Osteoblast (primary cell): ENCODE data around the gene FBRSL1. TPM values are rescaled to one million over a fixed set of nuclear protein-coding genes. Genes with fewer than 3 reads are reported as not detected.

Experiments
- DNase-seq: peaks from one replicate; pipeline ENCODE4 v3.0.0; 2011; ENCODE audit warnings: low spot score, mixed read lengths; ENCODE audit not compliant: insufficient read length; ENCODE audit errors: missing footprints
- H2AFZ ChIP-seq: 2 replicates; pipeline ENCODE4 v1.6.0; 2011; ENCODE audit warnings: mild to moderate bottlenecking, low read length
- H3K27ac ChIP-seq: 2 replicates; pipeline ENCODE4 v1.5.1; 2011; ENCODE audit warnings: mild to moderate bottlenecking, low read depth, low read length, moderate library complexity
- H3K27me3 ChIP-seq: 2 replicates; pipeline ENCODE4 v1.6.0; 2012; ENCODE audit warnings: mild to moderate bottlenecking, control low read depth, inconsistent platforms, low read length, moderate library complexity; ENCODE audit not compliant: insufficient read depth
- H3K36me3 ChIP-seq: 2 replicates; pipeline ENCODE4 v1.5.1; 2011; ENCODE audit warnings: mild to moderate bottlenecking, low read length, control low read depth, moderate library complexity; ENCODE audit not compliant: insufficient read depth
- H3K4me1 ChIP-seq: 2 replicates; pipeline ENCODE4 v1.5.1; 2011; ENCODE audit warnings: mild to moderate bottlenecking, low read length, control low read depth, moderate library complexity; ENCODE audit not compliant: insufficient read depth
- H3K4me2 ChIP-seq: 2 replicates; pipeline ENCODE4 v1.6.0; 2011; ENCODE audit warnings: mild to moderate bottlenecking, low read length; ENCODE audit not compliant: insufficient read depth
- H3K4me3 ChIP-seq: fragments of 200-600 bp; sonication (generic); 3 replicates; pipeline ENCODE4 v1.5.1; 2012; ENCODE audit warnings: mild to moderate bottlenecking, low read length, inconsistent platforms; ENCODE audit not compliant: insufficient read depth
- H3K79me2 ChIP-seq: 2 replicates; pipeline ENCODE4 v1.6.0; 2012; ENCODE audit warnings: mild to moderate bottlenecking, low read length, control low read depth, inconsistent platforms; ENCODE audit not compliant: insufficient read depth
- H3K9me3 ChIP-seq: 2 replicates; pipeline ENCODE4 v1.5.1; 2011; ENCODE audit warnings: low read depth, low read length, control low read depth
- H4K20me1 ChIP-seq: 2 replicates; pipeline ENCODE4 v1.6.0; 2012; ENCODE audit warnings: mild to moderate bottlenecking, low read length, control low read depth; ENCODE audit not compliant: insufficient read depth
- CTCF ChIP-seq: IDR thresholded peaks from 2 replicates; pipeline ENCODE4 v1.5.1; 2011; ENCODE audit warnings: mild to moderate bottlenecking, low read depth, low read length, moderate library complexity; ENCODE audit errors: extremely low read depth
- total RNA-seq: library from RNA; depleted of rRNA; stranded (reverse); fragments of >200 nt; gene quantifications from 2 replicates; pipeline ENCODE4 v1.2.3, GENCODE V29; 2012

The FBRSL1 gene
- total RNA-seq, 1 donor, result 12.3 TPM

GRCh38 chr12:132510746-132511477, 21.0 kb downstream of the FBRSL1 start:
- Histone ChIP-seq H3K79me2 (peaks cover 25% of the 10 kb centered on the region), H3K27me3 (no peaks in the 10 kb centered on the region), H3K4me3 (no peak overlapping the region), H3K27ac (no peak overlapping the region), H4K20me1 (peaks cover 45% of the 10 kb centered on the region), H3K4me2 (no peak overlapping the region), H3K4me1 (peaks cover 6% of the 10 kb centered on the region), H3K9me3 (no peaks in the 10 kb centered on the region), H2AFZ (no peak overlapping the region), H3K36me3 (no peaks in the 10 kb centered on the region)
- TF ChIP-seq CTCF, result no peak
- no peak for DNase-seq

- Histone ChIP-seq H3K4me2 (no peak overlapping the region), H3K9me3 (no peaks in the 10 kb centered on the region), H4K20me1 (peaks cover 43% of the 10 kb centered on the region), H2AFZ (no peak overlapping the region), H3K27ac (no peak overlapping the region), H3K4me3 (no peak overlapping the region), H3K4me1 (peaks cover 2% of the 10 kb centered on the region), H3K36me3 (no peaks in the 10 kb centered on the region), H3K79me2 (peaks cover 18% of the 10 kb centered on the region), H3K27me3 (no peaks in the 10 kb centered on the region)
- TF ChIP-seq CTCF, result no peak
- no peak for DNase-seq
Observed at GRCh38 chr12:132511516-132512196, 21.7 kb downstream of the FBRSL1 start.

- H3K9me3 ChIP-seq, result no peaks in the 10 kb centered on the region
- no peak for TF ChIP-seq CTCF
- H3K4me3 ChIP-seq, result no peak overlapping the region
- H4K20me1 ChIP-seq, result peaks cover 35% of the 10 kb centered on the region
- no peak overlapping the region for H3K4me2 ChIP-seq
- H3K27ac ChIP-seq, result no peak overlapping the region
- no peak for DNase-seq
- no peaks in the 10 kb centered on the region for H3K4me1 ChIP-seq
- H2AFZ ChIP-seq, result no peak overlapping the region
- H3K36me3 ChIP-seq, result no peaks in the 10 kb centered on the region
- peaks cover 11% of the 10 kb centered on the region for H3K79me2 ChIP-seq
- no peaks in the 10 kb centered on the region for H3K27me3 ChIP-seq
Observed at GRCh38 chr12:132512197-132513069, 22.5 kb downstream of the FBRSL1 start.
